HG03045 (cell line): Measurements from ENCODE around the gene SNTN.

Source experiments
- ATAC-seq: cut with Tn5 transposase; IDR thresholded peaks from one replicate; pipeline ENCODE4 v1.9.1; 2021; ENCODE audit warnings: mild to moderate bottlenecking, moderate library complexity; ENCODE audit not compliant: unreplicated experiment

SNTN gene

GRCh38 chr3:63673111-63673510 is 20.6 kb downstream of the SNTN start:
- no peak for ATAC-seq

- no peak for ATAC-seq
These were observed 22.1 kb downstream of the SNTN start for GRCh38 chr3:63674586-63674985.

DNA sequence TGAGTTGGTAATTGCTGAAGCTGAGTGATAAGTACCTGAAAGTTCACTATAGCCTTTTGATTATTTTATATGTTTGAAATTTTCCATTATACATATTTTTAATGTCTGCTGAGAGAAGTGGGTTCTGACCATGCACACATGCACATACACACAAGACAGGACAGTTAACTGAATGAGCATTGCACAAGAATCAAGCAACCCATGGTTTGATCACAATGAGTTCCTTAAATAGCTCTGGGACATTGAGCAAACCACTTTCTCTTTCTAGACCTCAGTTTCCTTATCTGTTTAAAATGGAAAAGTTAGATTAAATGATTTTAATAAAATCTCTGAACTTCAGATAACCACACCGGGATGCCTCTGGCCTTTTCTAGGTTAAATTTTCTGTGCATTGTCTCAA is 26.7 kb downstream of the SNTN start:
- no peak for ATAC-seq

GRCh38 chr3:63684081-63684480 is 31.6 kb downstream of the SNTN start:
- ATAC-seq, result no peak

GRCh38 chr3:63685340-63685739 is 32.9 kb downstream of the SNTN start:
- ATAC-seq, result no peak

GRCh38 chr3:63687278-63688225 is 35.1 kb downstream of the SNTN start:
- ATAC-seq, result no peak

DNA sequence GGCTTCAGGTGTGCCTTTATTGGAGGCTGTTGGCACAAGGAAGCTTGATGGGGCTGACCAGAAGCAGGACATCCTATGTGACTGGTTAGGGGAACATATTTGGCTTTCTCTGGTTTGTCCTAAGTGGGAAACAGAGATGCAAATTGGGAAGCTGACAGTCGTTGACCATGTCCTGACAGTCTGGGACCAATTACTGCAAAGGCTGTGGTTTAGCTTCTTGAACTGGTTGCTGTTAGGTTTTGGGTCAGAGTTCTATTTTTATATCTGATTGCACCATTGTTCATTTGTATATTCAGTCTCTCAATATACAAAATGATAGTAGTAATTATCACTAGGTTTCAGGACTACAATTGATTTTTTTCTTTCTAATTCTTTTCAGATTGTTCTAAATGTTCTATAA is 36.8 kb downstream of the SNTN start:
- ATAC-seq, result no peak

DNA sequence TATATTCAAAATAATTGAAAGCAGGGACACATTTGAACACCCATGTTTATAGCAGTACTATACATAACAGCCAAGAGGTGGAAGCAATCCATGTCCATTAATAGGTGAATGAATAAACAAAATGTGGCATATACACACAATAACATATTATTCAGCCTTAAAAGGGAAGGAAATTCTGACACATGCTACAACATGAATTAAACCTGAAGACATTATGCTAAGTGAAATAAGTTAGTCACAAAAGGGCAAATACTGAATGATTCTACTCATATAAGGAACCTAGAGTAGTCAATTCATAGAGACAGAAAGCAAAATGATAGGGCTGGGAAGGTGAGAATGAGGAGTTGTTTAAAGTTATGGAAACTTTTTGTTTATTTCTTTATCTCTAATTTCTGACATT is 40.9 kb downstream of the SNTN start:
- no peak for ATAC-seq

DNA sequence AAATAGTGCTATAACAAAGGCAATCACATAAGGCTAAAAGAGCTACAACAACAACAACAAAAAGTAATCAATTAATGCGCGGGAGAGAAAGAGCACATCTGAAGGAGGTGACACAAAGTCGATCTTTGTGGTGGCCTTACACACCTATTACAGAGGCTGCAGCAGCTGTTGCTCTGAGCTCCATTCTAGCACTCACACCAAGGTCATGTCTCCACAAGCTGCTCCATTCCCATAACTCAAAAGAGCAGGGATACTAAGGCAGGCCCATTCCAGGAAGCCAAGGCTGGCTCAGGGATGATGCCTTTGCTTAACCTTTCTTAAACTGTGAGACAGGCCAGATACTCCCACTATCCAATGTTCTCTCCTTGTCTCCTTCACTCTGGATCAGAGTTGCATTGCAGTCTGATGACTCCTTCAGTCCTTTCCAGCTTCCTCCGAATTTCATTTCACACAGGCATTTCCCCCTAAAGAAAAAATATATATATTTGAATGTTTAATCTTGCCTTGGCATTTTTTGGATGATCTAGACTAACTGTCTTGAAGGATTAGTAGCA is 52.7 kb downstream of the SNTN start:
- ATAC-seq, result no peak

DNA sequence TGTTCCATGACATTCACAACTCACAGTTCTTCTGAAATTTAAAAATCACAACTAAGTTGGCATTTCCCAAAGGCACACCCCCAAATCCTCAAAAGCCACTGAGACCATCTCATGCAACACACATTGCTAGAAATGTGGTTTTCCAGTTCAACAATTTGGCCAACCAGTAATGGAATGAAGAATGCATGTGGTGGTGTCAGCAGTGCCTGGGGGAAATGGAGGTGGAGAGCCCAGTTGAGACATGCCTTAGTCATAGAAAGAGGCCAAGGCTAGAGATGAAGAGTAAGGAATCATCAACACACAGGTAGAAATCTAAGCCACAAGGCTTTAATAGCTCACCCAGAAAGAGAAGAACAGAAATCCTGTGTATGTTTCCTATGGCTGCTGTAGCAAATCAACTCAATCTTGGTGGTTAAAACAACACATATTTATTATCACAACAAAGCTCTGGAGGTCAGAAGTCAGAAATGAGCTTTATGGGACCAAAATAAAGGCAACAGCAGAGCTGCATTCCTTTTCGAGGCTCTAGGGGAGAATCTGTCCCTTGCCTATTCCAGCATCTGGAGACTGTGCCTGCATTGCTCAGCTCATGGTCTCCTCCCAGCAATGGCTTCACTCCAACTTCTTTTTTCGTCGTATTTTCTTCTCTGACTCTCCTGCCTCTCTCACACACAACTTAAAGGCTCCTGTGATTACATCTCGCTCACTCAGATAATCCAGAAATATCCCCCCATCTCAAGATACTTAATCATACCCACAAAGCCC is 54.0 kb downstream of the SNTN start:
- ATAC-seq, result no peak

DNA sequence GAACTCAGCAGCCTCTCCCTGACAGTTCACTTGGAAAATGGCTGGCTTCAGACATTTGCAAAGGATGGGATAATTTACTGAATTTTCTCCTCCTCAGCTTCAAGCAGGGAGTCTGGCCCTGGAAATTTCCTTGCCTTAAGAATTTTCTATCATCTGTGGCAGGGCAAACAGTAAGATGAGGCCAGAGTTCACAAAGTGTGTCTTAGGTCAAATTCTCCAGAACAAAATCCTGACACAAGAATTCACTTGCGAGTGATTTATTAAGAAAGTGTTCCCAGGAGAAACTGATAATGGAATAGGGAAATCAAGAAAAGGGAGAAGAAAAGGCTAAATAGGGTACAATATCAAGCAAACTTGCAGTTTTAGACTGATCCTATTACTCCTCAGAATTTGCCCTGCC is 55.3 kb downstream of the SNTN start:
- no peak for ATAC-seq

DNA sequence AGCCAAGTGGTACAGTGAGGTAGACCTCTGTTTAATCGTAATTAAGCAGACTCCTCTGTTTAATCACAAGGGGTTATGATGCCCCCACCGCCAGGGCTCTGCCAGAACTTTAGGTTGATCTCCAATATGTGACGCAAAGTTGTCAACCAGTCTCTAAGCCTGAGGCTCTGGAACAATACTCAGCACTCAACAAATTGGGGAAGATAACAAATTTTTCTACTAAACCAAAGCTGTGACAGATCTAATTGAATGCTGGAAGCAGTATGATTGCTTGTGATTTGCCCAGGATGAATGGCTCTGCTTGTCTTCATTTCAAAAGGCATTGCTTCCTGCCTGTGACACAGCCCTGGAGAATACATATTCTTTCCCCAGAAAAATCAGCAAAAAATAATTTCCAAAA is 57.1 kb downstream of the SNTN start:
- no peak for ATAC-seq
